Measurements from ENCODE around the gene METTL21C. TPM values are rescaled to one million over a fixed set of nuclear protein-coding genes. Genes with fewer than 3 reads are reported as not detected.

METTL21C gene
- total RNA-seq, 1 donor from 2014 or later: not detected

DNA sequence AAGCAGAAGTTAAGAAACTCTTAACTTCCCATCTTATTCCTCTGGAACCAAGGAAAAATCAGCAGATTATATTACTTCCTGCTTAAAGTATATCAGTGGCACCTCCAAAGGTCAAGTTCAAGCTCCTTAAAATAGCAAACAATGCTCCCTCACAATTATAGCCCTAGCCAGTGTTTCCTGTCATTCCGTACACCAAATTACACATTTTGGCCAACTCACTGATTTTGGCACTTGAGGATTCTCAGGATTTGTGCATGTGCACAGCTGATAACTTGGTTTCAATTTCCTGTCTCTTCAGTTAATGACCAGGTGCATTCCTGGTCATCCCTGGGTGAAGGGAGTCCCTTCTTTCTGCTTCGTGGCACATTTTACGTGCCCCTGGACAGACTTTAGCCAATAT, 56.1 kb downstream of the METTL21C start:
- H3K4me3 Mint-ChIP-seq (ENCODE audit: low read depth): no peak overlapping the region
- DNase-seq (ENCODE audit: low spot score, unreplicated experiment): no peak
- H3K36me3 Mint-ChIP-seq (ENCODE audit: insufficient read depth): peaks cover 25% of the 10 kb centered on the region
- H3K9me3 Mint-ChIP-seq (ENCODE audit: low read depth): no peaks in the 10 kb centered on the region
- H3K4me1 Mint-ChIP-seq (ENCODE audit: low read depth): no peaks in the 10 kb centered on the region
- H3K27ac Mint-ChIP-seq: no peak overlapping the region
- TF ChIP-seq, protein P1, sequence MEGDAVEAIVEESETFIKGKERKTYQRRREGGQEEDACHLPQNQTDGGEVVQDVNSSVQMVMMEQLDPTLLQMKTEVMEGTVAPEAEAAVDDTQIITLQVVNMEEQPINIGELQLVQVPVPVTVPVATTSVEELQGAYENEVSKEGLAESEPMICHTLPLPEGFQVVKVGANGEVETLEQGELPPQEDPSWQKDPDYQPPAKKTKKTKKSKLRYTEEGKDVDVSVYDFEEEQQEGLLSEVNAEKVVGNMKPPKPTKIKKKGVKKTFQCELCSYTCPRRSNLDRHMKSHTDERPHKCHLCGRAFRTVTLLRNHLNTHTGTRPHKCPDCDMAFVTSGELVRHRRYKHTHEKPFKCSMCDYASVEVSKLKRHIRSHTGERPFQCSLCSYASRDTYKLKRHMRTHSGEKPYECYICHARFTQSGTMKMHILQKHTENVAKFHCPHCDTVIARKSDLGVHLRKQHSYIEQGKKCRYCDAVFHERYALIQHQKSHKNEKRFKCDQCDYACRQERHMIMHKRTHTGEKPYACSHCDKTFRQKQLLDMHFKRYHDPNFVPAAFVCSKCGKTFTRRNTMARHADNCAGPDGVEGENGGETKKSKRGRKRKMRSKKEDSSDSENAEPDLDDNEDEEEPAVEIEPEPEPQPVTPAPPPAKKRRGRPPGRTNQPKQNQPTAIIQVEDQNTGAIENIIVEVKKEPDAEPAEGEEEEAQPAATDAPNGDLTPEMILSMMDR (IDR thresholded peaks at IDR 0.05; ENCODE audit: unreplicated experiment): no peak
- H3K27me3 Mint-ChIP-seq: no peaks in the 10 kb centered on the region

Other genes with a start within 250 kb of the METTL21C start
- 52.9 and 57.6 TPM in 2 replicates for gene TPP2, start 98.1 kb downstream of the METTL21C start, total RNA-seq
- 11.7 and 12.0 TPM in 2 replicates for gene TEX30, start 78.7 kb upstream of the METTL21C start, total RNA-seq
- gene POGLUT2, start 103.9 kb upstream of the METTL21C start, total RNA-seq: 20.2 and 20.7 TPM in 2 replicates
- gene BIVM, start 104.1 kb upstream of the METTL21C start, total RNA-seq: 28.5 and 30.0 TPM in 2 replicates
- 48.1 and 49.6 TPM in 2 replicates for gene ERCC5, start 151.0 kb upstream of the METTL21C start, total RNA-seq